Left lung (tissue), 14 donors: ENCODE data around the gene TMCO5A. TPM values are rescaled to one million over a fixed set of nuclear protein-coding genes. Genes with fewer than 3 reads are reported as not detected.

Experiments
- ATAC-seq: fragments of 200-7000 bp; cut with Tn5 transposase; one replicate; pipeline ENCODE4 v1.9.1; 2020; ENCODE audit warnings: moderate library complexity
- DNase-seq, 4 donors: peaks; one replicate each; pipeline ENCODE4 v3.0.0-alpha.2; 2013 to 2020
- H3K27ac ChIP-seq, 2 donors: fragments of 200-600 bp; sonication (generic) in 1 of 2; one replicate each; pipeline versions ENCODE4 v1.5.0 to v1.8.0; 2020 to 2021
- H3K27me3 ChIP-seq, 2 donors: fragments of 200-600 bp; sonication (generic) in 1 of 2; one replicate each; pipeline versions ENCODE4 v1.5.0 to v1.8.0; 2020 to 2021
- H3K36me3 ChIP-seq, 2 donors: fragments of 200-600 bp; sonication (generic) in 1 of 2; one replicate each; pipeline versions ENCODE4 v1.5.0 to v1.8.0; 2020 to 2021
- H3K4me1 ChIP-seq, 2 donors: fragments of 200-600 bp; one replicate each; pipeline ENCODE4 v1.8.0; 2021
- H3K4me3 ChIP-seq, 2 donors: fragments of 200-600 bp; sonication (generic) in 1 of 2; one replicate each; pipeline versions ENCODE4 v1.5.0 to v1.8.0; 2020 to 2021; ENCODE audit warnings: mild to moderate bottlenecking in 1 of 2
- H3K9me3 ChIP-seq, 2 donors: fragments of 200-600 bp; sonication (generic) in 1 of 2; one replicate each; pipeline versions ENCODE4 v1.5.0 to v1.8.0; 2020 to 2021
- intact Hi-C, 2 donors: fragments of 100-400 bp; cut with DNase I; formaldehyde crosslinking; loops; one replicate each; pipeline versions ENCODE4 v1.11.2 to v1.14.2; 2022
- long read RNA-seq, 12 donors: library from polyadenylated mRNA in 2 of 12; unstranded in 2 of 12; transcript quantifications; one replicate each; pipeline ENCODE4 v2.0.0 and lab custom pipeline, GENCODE V29; 2019 to 2026
- polyA plus RNA-seq, 6 donors: library from polyadenylated mRNA; unstranded; fragments of 120-200 nt; gene quantifications; one replicate each; pipeline ENCODE4 v1.2.1, GENCODE V29; 2013; ENCODE audit not compliant: insufficient read length in 6 of 6
- total RNA-seq, 2 donors: library from RNA; stranded (reverse); fragmentation: NEBNext Ultra II Directional; extraction: Animal tissue kit (Norgen Biotek cat#: 25700); gene quantifications; one replicate each; pipeline ENCODE4 v1.2.1, GENCODE V29; 2021
- TF ChIP-seq, protein P1 (sequence below), 2 donors: fragments of 200-600 bp; sonication (generic) in 1 of 2; IDR thresholded peaks; one replicate each; pipeline versions ENCODE4 v1.5.0 to v1.8.0; 2021; ENCODE audit warnings: antibody characterized with exemption in 2 of 2
- donor health status: DM: no; HTN: yes; CAD: no.
- donor health status: DM: no; HTN: no; CAD: no.

TMCO5A gene
- total RNA-seq (not detected), polyA plus RNA-seq (not detected)
- long read RNA-seq, donor 1: 0 reads
- long read RNA-seq, donor 2: 0 reads
- long read RNA-seq, donor 3: 0 reads
- long read RNA-seq, donor 4: 0 reads
- long read RNA-seq, donor 5: 0 reads
- long read RNA-seq, donor 6: 0 reads
- long read RNA-seq, donor 7: 0 reads
- long read RNA-seq, donor 8: 0 reads
- long read RNA-seq, donor 9: 0 reads
- long read RNA-seq, donor 10: 0 reads
- long read RNA-seq, donor 11: 0 reads
- long read RNA-seq, donor 12: 0 reads

DNA sequence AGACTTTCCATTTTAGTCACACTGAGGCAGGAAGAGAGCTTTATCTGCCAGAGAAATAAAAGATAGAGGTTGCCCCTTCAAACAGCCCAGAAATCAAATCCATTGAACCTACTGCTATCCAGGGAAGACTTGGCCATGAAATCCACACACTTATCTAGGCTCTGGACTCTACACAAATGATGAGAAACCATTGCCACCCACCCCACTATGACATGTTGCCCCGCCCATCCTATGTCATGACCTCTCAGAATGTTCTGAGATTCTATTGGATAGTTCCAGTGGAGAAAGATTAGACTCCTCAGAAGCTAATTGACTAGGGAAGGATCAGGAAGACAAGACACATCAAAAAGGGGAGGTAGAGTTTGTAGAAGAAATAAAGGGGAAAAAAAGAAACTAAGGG, at the start of gene TMCO5A:
Gene TMCO5A (plus strand): TSS at position 301 of the 400 bp plus-strand sequence. CDS start 1,684 bp downstream, outside the sequence.
- H3K4me3 ChIP-seq: no peak within 1 kb of the TSS
- H3K4me1 ChIP-seq: no peaks in the 10 kb centered on the region
- H3K27ac ChIP-seq: no peak within 1 kb of the TSS
- H3K9me3 ChIP-seq: no peaks in the 10 kb centered on the region
- no peak for ATAC-seq
- H3K27me3 ChIP-seq: no peaks in the 10 kb centered on the region
- intact Hi-C loops: no loop called here
- H3K36me3 ChIP-seq: no peaks in the 10 kb centered on the region
- TF ChIP-seq, protein P1, sequence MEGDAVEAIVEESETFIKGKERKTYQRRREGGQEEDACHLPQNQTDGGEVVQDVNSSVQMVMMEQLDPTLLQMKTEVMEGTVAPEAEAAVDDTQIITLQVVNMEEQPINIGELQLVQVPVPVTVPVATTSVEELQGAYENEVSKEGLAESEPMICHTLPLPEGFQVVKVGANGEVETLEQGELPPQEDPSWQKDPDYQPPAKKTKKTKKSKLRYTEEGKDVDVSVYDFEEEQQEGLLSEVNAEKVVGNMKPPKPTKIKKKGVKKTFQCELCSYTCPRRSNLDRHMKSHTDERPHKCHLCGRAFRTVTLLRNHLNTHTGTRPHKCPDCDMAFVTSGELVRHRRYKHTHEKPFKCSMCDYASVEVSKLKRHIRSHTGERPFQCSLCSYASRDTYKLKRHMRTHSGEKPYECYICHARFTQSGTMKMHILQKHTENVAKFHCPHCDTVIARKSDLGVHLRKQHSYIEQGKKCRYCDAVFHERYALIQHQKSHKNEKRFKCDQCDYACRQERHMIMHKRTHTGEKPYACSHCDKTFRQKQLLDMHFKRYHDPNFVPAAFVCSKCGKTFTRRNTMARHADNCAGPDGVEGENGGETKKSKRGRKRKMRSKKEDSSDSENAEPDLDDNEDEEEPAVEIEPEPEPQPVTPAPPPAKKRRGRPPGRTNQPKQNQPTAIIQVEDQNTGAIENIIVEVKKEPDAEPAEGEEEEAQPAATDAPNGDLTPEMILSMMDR (IDR thresholded peaks at IDR 0.05): no peak
- no peak for DNase-seq

DNA sequence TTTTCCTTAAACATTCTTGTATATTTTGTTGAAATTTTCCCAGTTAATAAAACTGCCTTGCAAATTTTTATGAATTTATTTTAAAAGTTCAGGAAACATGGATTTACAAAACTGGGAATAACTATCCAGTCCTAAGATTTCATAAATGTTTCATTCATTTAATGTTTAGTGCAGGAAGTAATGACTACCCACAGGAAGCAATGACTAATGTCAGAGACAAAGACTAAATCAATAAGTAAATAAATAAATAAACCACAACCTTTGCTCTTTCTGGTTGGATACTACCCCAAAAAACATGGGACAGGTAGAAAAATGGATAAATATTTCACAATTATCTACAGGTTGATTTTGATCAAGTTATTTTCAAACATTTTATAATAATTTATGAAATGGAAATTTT, 48.8 kb upstream of the TMCO5A start:
- DNase-seq: no peak
- Histone ChIP-seq H3K27me3 (peaks cover 0 to 15% of the 10 kb centered on the region in 2 donors), H3K4me1 (no peaks in the 10 kb centered on the region), H3K27ac (no peak overlapping the region), H3K9me3 (no peaks in the 10 kb centered on the region), H3K4me3 (no peak overlapping the region), H3K36me3 (no peaks in the 10 kb centered on the region)
- TF ChIP-seq, protein P1 (IDR thresholded peaks at IDR 0.05): no peak
- ATAC-seq: no peak
- intact Hi-C loops: no loop called here

DNA sequence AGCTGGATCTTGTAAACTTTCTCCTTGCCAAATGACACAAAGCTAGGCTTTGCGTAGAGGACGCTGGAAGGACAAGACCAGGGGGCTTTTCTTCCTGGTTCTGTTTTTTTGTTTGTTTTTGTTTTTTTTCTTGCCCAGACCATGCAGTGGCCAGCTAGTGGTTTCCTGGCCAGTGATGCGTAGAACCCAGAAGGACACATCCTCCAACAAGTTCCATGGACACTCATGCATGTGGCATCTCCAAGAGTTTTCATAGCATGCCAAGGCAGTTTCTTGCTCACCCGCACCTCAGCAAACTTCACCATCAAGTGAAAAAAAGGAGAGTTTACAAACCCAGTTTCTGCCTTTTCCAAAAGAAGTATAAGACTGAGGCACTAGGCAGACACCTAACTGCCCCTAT, 46.1 kb upstream of the TMCO5A start:
- Histone ChIP-seq H3K4me3 (no peak overlapping the region), H3K4me1 (no peaks in the 10 kb centered on the region), H3K36me3 (no peaks in the 10 kb centered on the region), H3K27ac (no peak overlapping the region), H3K9me3 (no peaks in the 10 kb centered on the region), H3K27me3 (peaks cover 0 to 6% of the 10 kb centered on the region in 2 donors)
- intact Hi-C loops: no loop called here
- TF ChIP-seq, protein P1 (IDR thresholded peaks at IDR 0.05): no peak
- DNase-seq (no peak), ATAC-seq (no peak)

DNA sequence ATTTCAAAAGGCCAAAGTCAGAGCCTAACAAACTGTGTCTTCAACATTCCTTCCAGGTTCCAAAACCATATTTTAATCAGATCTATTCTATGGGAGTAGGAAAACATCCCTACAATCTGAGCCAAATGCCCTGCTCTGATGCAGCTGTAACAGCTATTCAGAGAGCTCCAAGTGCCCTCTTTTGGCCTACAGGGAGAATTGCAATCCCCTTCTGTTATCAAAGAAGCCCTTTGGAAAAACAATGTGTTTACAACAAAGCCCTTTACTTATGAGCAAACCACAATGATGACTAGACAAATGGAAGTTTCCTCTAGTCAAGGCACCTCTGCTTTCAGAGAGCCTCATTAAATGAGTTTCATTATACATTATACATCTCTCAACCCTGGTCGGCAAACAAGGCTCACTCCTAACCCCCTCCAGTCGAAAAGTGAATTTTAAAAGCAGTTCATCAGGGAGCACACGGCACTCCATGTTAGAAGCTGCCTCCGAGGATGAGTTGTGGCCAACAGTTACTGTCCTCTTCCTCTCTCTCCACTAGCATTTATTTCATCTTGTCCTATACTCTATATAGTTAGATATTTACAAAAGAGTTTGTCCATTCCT, 42.6 kb upstream of the TMCO5A start:
- no peaks in the 10 kb centered on the region for H3K36me3 ChIP-seq
- H3K4me3 ChIP-seq: no peak overlapping the region
- ATAC-seq: peak; percentile 86
- TF ChIP-seq, protein P1 (IDR thresholded peaks at IDR 0.05): peak; percentile 44 to 68
- no peaks in the 10 kb centered on the region for H3K4me1 ChIP-seq
- intact Hi-C loops: no loop called here
- DNase-seq: peak in 1 of 4 donors; percentile 35
- H3K27me3 ChIP-seq: no peaks in the 10 kb centered on the region
- H3K27ac ChIP-seq: no peak overlapping the region
- no peaks in the 10 kb centered on the region for H3K9me3 ChIP-seq

DNA sequence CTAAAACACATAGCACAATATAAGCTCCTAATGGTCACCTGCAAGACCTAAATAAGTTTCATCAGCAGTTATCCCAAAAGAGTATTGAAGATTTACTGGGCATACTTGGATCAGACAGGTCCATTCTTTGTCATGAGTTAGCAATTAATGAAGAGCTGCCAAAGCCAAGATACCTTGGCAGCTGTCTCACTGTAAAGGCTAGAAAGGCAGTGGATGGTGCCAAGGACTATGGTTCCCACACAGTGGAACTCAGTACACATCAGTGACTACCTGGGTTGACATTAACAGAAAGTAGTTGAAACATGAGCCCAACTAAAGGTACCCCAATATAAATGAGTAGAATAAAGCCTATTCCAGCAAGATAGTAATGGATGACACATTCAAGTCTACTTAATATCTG, 41.1 kb upstream of the TMCO5A start:
- DNase-seq (no peak), ATAC-seq (no peak)
- H3K4me3 ChIP-seq: no peak overlapping the region
- intact Hi-C loops: no loop called here
- no peaks in the 10 kb centered on the region for H3K27me3 ChIP-seq
- no peaks in the 10 kb centered on the region for H3K36me3 ChIP-seq
- H3K4me1 ChIP-seq: no peaks in the 10 kb centered on the region
- H3K27ac ChIP-seq: no peak overlapping the region
- H3K9me3 ChIP-seq: no peaks in the 10 kb centered on the region
- TF ChIP-seq, protein P1 (IDR thresholded peaks at IDR 0.05): no peak
